Measurements from ENCODE around the gene LRIT2. TPM values are rescaled to one million over a fixed set of nuclear protein-coding genes. Genes with fewer than 3 reads are reported as not detected.

Gene LRIT2
- total and polyA plus RNA-seq, 7 experiments from 2014 or later = not detected

DNA sequence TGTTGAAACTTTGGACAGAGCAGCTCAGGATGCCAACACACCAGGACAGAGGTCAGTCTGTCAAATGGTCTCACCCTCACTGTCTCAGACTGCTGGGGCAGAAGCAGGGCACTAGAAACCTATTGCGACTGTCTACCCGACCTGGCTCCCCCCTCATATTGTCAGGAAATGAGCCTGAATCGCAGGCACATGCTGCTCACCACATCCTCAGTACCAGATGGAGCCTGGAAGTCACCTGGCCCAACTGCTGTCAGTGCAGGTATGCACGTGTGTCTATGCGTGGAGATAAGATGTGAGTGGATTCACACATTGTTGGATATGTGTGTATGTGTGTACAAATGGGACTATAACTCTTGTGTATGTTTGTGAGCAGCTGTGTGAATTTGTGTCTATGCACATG, 34.2 kb downstream of the LRIT2 start:
- no peaks in the 10 kb centered on the region for H3K36me3 Mint-ChIP-seq
- peak; percentile 78 for ATAC-seq
- Histone ChIP-seq H3K27ac (ENCODE audit: low read depth, low read length) (no peak overlapping the region), H3K4me1 (ENCODE audit: control insufficient read depth in 2 of 2, insufficient read depth in 2 of 2, low read length in 2 of 2) (peaks cover 18 to 24% of the 10 kb centered on the region in 2 donors), H3K4me3 (ENCODE audit: low read length) (no peak overlapping the region), H3K27me3 (ENCODE audit: control insufficient read depth in 2 of 2, insufficient read depth in 2 of 2, low read length in 2 of 2) (peaks cover 0 to 3% of the 10 kb centered on the region in 2 donors), H3K36me3 (ENCODE audit: control insufficient read depth in 2 of 3, insufficient read depth in 3 of 3, low read length in 3 of 3) (no peaks in the 10 kb centered on the region), H3K9me3 (ENCODE audit: control insufficient read depth in 2 of 3, low read length in 3 of 3) (no peaks in the 10 kb centered on the region)
- H3K4me1 Mint-ChIP-seq = peaks cover 12 to 28% (median 16%) of the 10 kb centered on the region in 7 donors
- H3K4me3 Mint-ChIP-seq = peak overlapping the region in 5 of 10 donors; percentile 1 to 22 (median 9)
- H3K27me3 Mint-ChIP-seq = peaks cover 0 to 39% (median 14%) of the 10 kb centered on the region in 5 donors
- H3K27ac Mint-ChIP-seq = peak overlapping the region in 8 of 9 donors; percentile 0 to 86 (median 52)
- ChIA-PET CTCF (interaction anchor here (0.7 to 1.2 kb wide), 4 partner anchors 9 to 384 kb away, joined by 3 to 4 read pairs (median 4); no protein-coding TSS in a partner anchor), POLR2A (interaction anchor here (0.6 to 1.4 kb wide), 2 partner anchors 14 to 52 kb away, joined by 3 to 6 read pairs; no protein-coding TSS in a partner anchor)
- intact Hi-C loops (cut with micrococcal nuclease) = loop anchor here in 1 of 2 donors (5.0 kb wide), 1 partner anchor 44 kb away; no protein-coding TSS in a partner anchor
- peak in 7 of 9 donors; percentile 24 to 74 (median 61) for DNase-seq
- no peaks in the 10 kb centered on the region for H3K9me3 Mint-ChIP-seq

DNA sequence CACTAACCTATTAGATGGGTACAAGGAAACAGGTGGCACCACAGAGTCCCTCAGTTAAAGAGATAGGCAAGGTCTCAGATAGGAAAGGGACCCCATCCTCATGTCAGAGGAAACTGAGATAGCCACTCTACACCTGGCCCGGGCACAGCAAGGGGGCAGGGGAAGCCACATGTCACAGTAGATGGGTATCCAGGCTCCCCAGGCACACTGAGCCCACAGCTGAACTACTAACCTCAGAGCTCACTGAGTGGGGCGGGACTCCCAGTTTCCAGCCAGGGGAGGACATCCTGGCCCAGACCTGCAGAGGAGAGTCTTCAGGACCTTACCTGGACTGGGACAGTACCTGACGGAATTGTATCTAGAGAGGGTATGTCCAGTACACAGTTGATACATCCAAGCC, 34.7 kb downstream of the LRIT2 start:
- ChIA-PET CTCF (interaction anchor here (0.8 to 1.2 kb wide), 2 partner anchors 9 to 21 kb away, joined by 3 to 4 read pairs; no protein-coding TSS in a partner anchor), POLR2A (interaction anchor here (0.6 to 1.4 kb wide), 2 partner anchors 13 to 52 kb away, joined by 3 to 6 read pairs; no protein-coding TSS in a partner anchor)
- Mint-ChIP-seq H3K27me3 (peaks cover 0 to 34% (median 9%) of the 10 kb centered on the region in 5 donors), H3K4me1 (peaks cover 12 to 27% (median 16%) of the 10 kb centered on the region in 7 donors), H3K36me3 (no peaks in the 10 kb centered on the region), H3K9me3 (no peaks in the 10 kb centered on the region), H3K4me3 (peak overlapping the region in 2 of 10 donors; percentile 6 to 11), H3K27ac (peak overlapping the region in 5 of 9 donors; percentile 46 to 70 (median 60))
- intact Hi-C loops (cut with micrococcal nuclease) = loop anchor here in 1 of 2 donors (5.0 kb wide), 1 partner anchor 43 kb away; no protein-coding TSS in a partner anchor
- H3K9me3 ChIP-seq (ENCODE audit: control insufficient read depth in 2 of 3, low read length in 3 of 3) = no peaks in the 10 kb centered on the region
- H3K27me3 ChIP-seq (ENCODE audit: control insufficient read depth in 2 of 2, insufficient read depth in 2 of 2, low read length in 2 of 2) = peaks cover 0 to 3% of the 10 kb centered on the region in 2 donors
- H3K4me3 ChIP-seq (ENCODE audit: low read length) = no peak overlapping the region
- no peak for DNase-seq
- peaks cover 18 to 24% of the 10 kb centered on the region in 2 donors for H3K4me1 ChIP-seq (ENCODE audit: control insufficient read depth in 2 of 2, insufficient read depth in 2 of 2, low read length in 2 of 2)
- ATAC-seq = peak; percentile 3
- no peak overlapping the region for H3K27ac ChIP-seq (ENCODE audit: low read depth, low read length)
- H3K36me3 ChIP-seq (ENCODE audit: control insufficient read depth in 2 of 3, insufficient read depth in 3 of 3, low read length in 3 of 3) = no peaks in the 10 kb centered on the region

DNA sequence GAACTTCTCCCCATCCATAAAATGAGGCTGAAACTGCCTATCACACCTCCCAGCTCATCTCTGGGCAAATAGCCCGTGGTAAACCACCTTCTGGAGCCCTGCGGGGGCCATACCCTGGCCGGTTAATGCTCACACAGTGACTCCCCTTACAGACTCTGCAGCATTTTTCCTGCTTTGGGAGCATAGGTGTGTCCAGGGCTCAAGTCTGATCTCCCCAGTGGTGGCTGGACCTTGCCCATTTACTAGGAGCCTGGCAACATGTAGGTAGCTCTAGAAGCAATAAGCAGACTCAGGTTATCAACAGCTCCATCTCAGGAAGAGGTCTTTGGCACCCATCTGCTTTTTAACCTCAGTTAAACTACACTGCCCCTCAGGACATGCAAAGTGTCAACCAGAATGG, 36.5 kb downstream of the LRIT2 start:
- intact Hi-C loops (cut with micrococcal nuclease) = no loop called here
- ChIA-PET POLR2A (no interaction called here), CTCF (no interaction called here)
- Mint-ChIP-seq H3K27me3 (peaks cover 0 to 22% (median 5%) of the 10 kb centered on the region in 5 donors), H3K4me1 (peaks cover 8 to 25% (median 15%) of the 10 kb centered on the region in 7 donors), H3K27ac (peak overlapping the region in 2 of 9 donors; percentile 14 to 43), H3K36me3 (no peaks in the 10 kb centered on the region), H3K9me3 (no peaks in the 10 kb centered on the region), H3K4me3 (no peak overlapping the region)
- no peak for DNase-seq
- Histone ChIP-seq H3K4me1 (ENCODE audit: control insufficient read depth in 2 of 2, insufficient read depth in 2 of 2, low read length in 2 of 2) (peaks cover 14 to 20% of the 10 kb centered on the region in 2 donors), H3K9me3 (ENCODE audit: control insufficient read depth in 2 of 3, low read length in 3 of 3) (no peaks in the 10 kb centered on the region), H3K4me3 (ENCODE audit: low read length) (no peak overlapping the region), H3K27me3 (ENCODE audit: control insufficient read depth in 2 of 2, insufficient read depth in 2 of 2, low read length in 2 of 2) (no peaks in the 10 kb centered on the region), H3K27ac (ENCODE audit: low read depth, low read length) (no peak overlapping the region), H3K36me3 (ENCODE audit: control insufficient read depth in 2 of 3, insufficient read depth in 3 of 3, low read length in 3 of 3) (no peaks in the 10 kb centered on the region)
- no peak for ATAC-seq

DNA sequence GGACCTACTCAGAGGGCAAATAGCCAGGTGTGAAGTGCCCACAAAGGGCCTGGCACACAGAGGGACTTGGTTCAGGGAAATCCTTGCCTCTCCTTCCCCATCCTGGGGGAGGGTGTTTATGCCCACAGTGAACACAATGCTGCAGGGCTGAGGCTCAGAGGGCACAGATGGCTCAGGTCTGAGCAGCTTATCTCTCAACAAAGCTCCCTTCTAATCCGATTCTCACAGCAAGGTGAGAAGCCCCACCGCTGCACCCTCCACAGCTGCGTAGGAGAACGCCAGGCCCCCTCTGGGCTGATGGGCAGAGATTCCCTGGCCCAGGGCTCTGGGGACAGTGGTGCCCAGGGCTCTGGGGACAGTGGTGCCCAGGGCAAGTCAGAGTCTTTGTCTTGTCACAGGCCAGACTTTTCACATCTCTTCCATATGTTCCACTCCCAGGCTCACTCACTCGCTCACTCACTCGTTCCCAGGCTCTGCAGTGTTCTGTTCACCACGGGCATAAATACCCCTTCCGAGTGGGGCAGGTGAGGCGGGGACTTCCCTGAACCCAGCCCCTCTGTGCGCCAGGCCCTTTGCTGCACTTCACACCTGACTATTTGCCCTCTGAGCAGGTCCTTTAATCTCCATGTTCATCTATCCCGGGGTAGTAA, 39.7 kb downstream of the LRIT2 start:
- Mint-ChIP-seq H3K4me1 (peaks cover 0 to 10% (median 5%) of the 10 kb centered on the region in 7 donors), H3K27me3 (peaks cover 0 to 3% (median 0%) of the 10 kb centered on the region in 5 donors), H3K27ac (no peak overlapping the region), H3K36me3 (no peaks in the 10 kb centered on the region), H3K9me3 (peaks cover 0 to 4% (median 0%) of the 10 kb centered on the region in 11 donors), H3K4me3 (no peak overlapping the region)
- ATAC-seq (no peak), DNase-seq (no peak)
- Histone ChIP-seq H3K4me3 (ENCODE audit: low read length) (no peak overlapping the region), H3K27me3 (ENCODE audit: control insufficient read depth in 2 of 2, insufficient read depth in 2 of 2, low read length in 2 of 2) (no peaks in the 10 kb centered on the region), H3K4me1 (ENCODE audit: control insufficient read depth in 2 of 2, insufficient read depth in 2 of 2, low read length in 2 of 2) (peaks cover 4 to 5% of the 10 kb centered on the region in 2 donors), H3K36me3 (ENCODE audit: control insufficient read depth in 2 of 3, insufficient read depth in 3 of 3, low read length in 3 of 3) (no peaks in the 10 kb centered on the region), H3K9me3 (ENCODE audit: control insufficient read depth in 2 of 3, low read length in 3 of 3) (no peaks in the 10 kb centered on the region), H3K27ac (ENCODE audit: low read depth, low read length) (no peak overlapping the region)
- POLR2A ChIA-PET = interaction anchor here (0.7 kb wide), 1 partner anchor 9 kb away, joined by 3 read pairs; the partner anchor contains the start of gene CDHR1
- intact Hi-C loops (cut with micrococcal nuclease) = no loop called here
- CTCF ChIA-PET = interaction anchor here (1.0 kb wide), 1 partner anchor 38 kb away, joined by 3 read pairs; no protein-coding TSS in a partner anchor

DNA sequence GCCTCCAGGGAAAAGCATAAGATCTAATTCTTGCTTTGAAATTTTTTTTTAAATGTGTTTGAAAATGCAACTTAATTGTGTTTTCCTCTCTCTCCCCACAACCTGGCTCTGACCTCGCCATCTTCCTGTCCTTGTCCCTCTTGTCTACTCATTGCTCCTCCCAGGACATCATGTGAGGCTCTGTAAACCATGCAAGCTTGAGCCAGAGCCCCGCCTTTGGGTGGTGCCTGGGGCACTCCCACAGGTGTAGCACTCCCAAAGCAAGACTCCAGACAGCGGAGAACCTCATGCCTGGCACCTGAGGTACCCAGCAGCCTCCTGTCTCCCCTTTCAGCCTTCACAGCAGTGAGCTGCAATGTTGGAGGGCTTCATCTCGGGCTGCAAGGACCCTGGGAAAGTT, 40.8 kb downstream of the LRIT2 start:
- Mint-ChIP-seq H3K27me3 (peaks cover 0 to 3% (median 0%) of the 10 kb centered on the region in 5 donors), H3K36me3 (no peaks in the 10 kb centered on the region), H3K4me3 (no peak overlapping the region), H3K27ac (peak overlapping the region in 2 of 9 donors; percentile 23 to 41), H3K4me1 (peaks cover 0 to 6% (median 0%) of the 10 kb centered on the region in 7 donors), H3K9me3 (peaks cover 0 to 4% (median 0%) of the 10 kb centered on the region in 11 donors)
- no peak for DNase-seq
- Histone ChIP-seq H3K27ac (ENCODE audit: low read depth, low read length) (no peak overlapping the region), H3K9me3 (ENCODE audit: control insufficient read depth in 2 of 3, low read length in 3 of 3) (no peaks in the 10 kb centered on the region), H3K27me3 (ENCODE audit: control insufficient read depth in 2 of 2, insufficient read depth in 2 of 2, low read length in 2 of 2) (no peaks in the 10 kb centered on the region), H3K36me3 (ENCODE audit: control insufficient read depth in 2 of 3, insufficient read depth in 3 of 3, low read length in 3 of 3) (no peaks in the 10 kb centered on the region), H3K4me3 (ENCODE audit: low read length) (no peak overlapping the region), H3K4me1 (ENCODE audit: control insufficient read depth in 2 of 2, insufficient read depth in 2 of 2, low read length in 2 of 2) (no peaks in the 10 kb centered on the region)
- no peak for ATAC-seq
- intact Hi-C loops (cut with micrococcal nuclease) = no loop called here
- ChIA-PET POLR2A (no interaction called here), CTCF (no interaction called here)

DNA sequence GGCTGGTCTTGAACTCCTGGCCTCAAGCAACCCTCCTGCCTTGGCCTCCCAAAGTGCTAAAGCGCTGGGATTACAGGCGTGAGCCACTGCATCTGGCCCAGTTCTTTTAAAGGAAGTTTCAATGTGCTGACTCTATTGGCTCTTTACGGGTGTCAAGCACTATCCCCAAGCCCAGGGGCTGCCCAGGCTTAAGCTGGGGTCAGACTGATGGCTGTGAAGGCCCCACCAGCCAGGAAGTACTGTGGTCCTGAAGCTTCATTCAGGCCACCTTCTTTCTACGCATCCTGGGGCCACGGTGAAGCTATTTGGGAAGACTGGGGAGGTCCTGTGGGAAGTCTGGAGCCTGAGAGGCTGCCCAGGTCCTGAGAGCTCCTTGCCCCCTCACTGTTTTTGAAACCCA, 43.7 kb downstream of the LRIT2 start:
- ATAC-seq = no peak
- CTCF ChIA-PET = interaction anchor here (0.5 to 1.1 kb wide), 2 partner anchors 8 to 9 kb away, joined by 3 read pairs; no protein-coding TSS in a partner anchor

More for the DNA sequence above, 43.7 kb downstream of the LRIT2 start:
- no peak overlapping the region for H3K27ac ChIP-seq (ENCODE audit: low read depth, low read length)
- no peaks in the 10 kb centered on the region for H3K9me3 ChIP-seq (ENCODE audit: control insufficient read depth in 2 of 3, low read length in 3 of 3)
- H3K4me1 ChIP-seq (ENCODE audit: control insufficient read depth in 2 of 2, insufficient read depth in 2 of 2, low read length in 2 of 2) = peaks cover 23 to 24% of the 10 kb centered on the region in 2 donors
- H3K36me3 ChIP-seq (ENCODE audit: control insufficient read depth in 2 of 3, insufficient read depth in 3 of 3, low read length in 3 of 3) = no peaks in the 10 kb centered on the region
- Mint-ChIP-seq H3K4me1 (peaks cover 3 to 10% (median 5%) of the 10 kb centered on the region in 7 donors), H3K27ac (no peak overlapping the region), H3K9me3 (peaks cover 0 to 4% (median 0%) of the 10 kb centered on the region in 11 donors), H3K36me3 (no peaks in the 10 kb centered on the region), H3K4me3 (no peak overlapping the region), H3K27me3 (peaks cover 0 to 3% (median 0%) of the 10 kb centered on the region in 5 donors)
- POLR2A ChIA-PET = interaction anchor here (0.6 kb wide), 1 partner anchor 1705 kb away, joined by 3 read pairs; no protein-coding TSS in a partner anchor
- no peak overlapping the region for H3K4me3 ChIP-seq (ENCODE audit: low read length)
- intact Hi-C loops (cut with micrococcal nuclease) = no loop called here
- DNase-seq = no peak
- no peaks in the 10 kb centered on the region for H3K27me3 ChIP-seq (ENCODE audit: control insufficient read depth in 2 of 2, insufficient read depth in 2 of 2, low read length in 2 of 2)

Data from naive thymus-derived CD4-positive, alpha-beta T cell (primary cell).